ENCODE data around the gene CARD8.
"Not testable (repeated sequence)": the region's sequence is repeated elsewhere in the genome, so short reads cannot be mapped to it uniquely, and the experiment has no call there.

CARD8 gene

GRCh38 chr19:48260359-48260714 lies 4.6 kb upstream of the CARD8 start:
- not testable (repeated sequence) for DNase-seq (ENCODE audit: low read depth)

DNA sequence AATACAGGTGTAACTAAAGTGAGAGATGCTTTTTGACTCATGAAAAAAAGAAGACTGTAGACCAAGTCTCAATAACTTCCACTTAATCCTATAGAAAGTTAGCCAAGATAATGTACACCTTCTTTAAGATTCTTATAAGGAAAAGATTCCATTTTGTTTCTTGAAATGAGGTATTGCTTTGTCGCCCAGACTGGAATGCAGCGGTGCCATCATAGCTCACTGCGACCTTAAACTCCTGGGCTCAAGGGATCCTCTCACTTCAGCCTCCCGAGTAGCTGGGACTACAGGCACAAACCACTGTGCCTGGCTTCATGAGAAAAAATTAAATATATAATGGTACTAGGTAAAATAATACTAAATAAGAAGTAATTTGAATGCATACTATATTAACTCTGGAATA lies 3.3 kb upstream of the CARD8 start:
- not testable (repeated sequence) for DNase-seq (ENCODE audit: low read depth)

DNA sequence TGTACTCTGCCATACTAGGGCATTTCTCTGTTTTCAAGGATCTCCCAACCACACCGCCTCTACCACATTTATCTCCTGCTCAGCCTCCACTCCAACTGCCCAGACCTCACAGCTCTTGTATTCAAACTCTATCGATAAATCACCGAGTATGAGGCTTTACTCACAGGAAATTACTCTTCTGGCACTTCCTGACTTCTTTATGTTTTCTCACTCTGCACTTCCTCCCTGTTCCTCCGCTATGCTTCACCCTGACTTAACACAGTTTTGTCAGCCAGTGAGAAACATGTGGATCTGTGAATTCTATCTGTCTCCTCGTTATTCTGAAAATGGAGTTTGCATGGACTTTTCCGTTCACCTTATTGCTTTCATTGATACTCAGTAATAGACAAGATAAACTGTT lies 2.6 kb upstream of the CARD8 start:
- no peak for DNase-seq (ENCODE audit: low read depth)

DNA sequence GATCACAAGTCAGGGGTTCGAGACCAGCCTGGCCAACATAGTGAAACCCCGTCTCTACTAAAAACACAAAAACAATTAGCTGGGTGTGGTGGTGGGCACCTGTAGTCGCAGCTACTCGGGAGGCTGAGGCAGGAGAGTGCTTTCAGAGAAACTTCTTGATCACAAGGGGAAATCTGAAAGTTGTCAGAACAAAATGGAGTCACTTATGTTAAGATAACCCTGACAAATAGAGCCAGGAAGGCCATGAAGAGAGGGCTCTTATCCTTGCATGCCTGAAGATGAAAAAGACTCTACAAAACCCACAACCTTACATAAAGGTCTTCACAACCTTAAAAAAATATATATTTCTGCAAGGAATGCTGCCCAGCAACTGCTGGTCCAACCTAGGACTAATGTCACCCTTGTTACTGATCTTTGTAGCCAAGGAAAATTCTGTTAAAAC lies 1.2 kb downstream of the CARD8 start:
- no peak for DNase-seq (ENCODE audit: low read depth)

DNA sequence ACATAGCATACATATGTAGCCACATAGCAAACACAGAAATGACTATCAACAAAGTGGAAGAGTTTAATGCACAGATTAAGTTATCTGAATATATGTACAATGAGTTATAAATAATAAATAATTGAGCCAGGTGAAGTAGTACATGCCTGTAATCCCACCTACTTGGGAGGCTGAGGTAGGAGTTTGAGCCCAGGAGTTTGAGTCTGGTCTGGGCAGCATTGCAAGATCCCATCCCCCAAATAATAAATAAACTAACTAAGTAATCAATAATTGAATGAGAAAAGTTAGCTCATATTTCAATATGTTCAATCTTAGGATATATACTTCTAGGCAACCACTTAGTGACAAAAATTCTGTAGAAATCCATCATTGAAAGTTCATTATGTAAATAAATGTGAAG lies 1.7 kb downstream of the CARD8 start:
- no peak for DNase-seq (ENCODE audit: low read depth)

- no peak for DNase-seq (ENCODE audit: low read depth)
Observed at GRCh38 chr19:48252609-48253008, 3.1 kb downstream of the CARD8 start.

GRCh38 chr19:48250290-48251025 lies 5.3 kb downstream of the CARD8 start:
- no peak for DNase-seq (ENCODE audit: low read depth)

GRCh38 chr19:48249502-48250014 lies 6.2 kb downstream of the CARD8 start:
- peak; percentile 69 for DNase-seq (ENCODE audit: low read depth)

DNA sequence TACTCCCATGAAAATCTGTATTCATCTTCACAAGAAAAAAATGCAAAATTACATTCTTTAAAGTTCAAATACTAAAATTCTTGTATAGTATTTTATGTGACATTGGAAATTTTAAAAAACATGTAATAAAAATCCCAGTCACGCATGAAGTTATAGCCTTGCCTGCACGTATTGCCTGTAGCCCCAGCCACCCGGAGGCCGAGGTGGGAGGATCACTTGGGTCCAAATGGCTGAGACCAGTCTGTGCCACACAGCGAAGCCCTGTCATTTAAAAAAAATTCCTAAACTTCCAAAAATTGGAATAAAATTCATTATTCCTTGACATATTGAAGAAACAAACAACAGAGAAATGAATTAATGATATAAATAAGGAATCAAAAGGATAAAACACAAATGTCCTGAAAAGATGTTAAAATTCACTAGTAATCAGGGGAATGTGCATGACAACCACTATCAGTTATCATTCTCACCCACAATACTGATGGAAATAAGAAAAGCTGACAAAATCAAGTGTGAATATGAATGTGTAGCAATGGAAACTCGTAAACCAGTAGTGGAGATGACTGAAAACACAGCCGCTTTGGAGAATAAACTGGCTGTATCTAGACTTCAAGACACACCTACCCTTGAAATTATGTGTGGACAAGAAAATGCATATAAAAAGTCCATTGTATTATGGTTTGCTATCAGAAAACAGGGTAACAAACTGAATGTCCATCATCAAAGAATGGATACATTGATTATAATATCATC lies 7.5 kb downstream of the CARD8 start:
- no peak for DNase-seq (ENCODE audit: low read depth)

GRCh38 chr19:48247212-48247611 lies 8.5 kb downstream of the CARD8 start:
- no peak for DNase-seq (ENCODE audit: low read depth)

GRCh38 chr19:48246101-48246500 lies 9.6 kb downstream of the CARD8 start:
- no peak for DNase-seq (ENCODE audit: low read depth)

GRCh38 chr19:48244281-48244680 lies 11.4 kb downstream of the CARD8 start:
- DNase-seq (ENCODE audit: low read depth) = peak; percentile 16

GRCh38 chr19:48241771-48242170 lies 13.9 kb downstream of the CARD8 start:
- DNase-seq (ENCODE audit: low read depth) = not testable (repeated sequence)

DNA sequence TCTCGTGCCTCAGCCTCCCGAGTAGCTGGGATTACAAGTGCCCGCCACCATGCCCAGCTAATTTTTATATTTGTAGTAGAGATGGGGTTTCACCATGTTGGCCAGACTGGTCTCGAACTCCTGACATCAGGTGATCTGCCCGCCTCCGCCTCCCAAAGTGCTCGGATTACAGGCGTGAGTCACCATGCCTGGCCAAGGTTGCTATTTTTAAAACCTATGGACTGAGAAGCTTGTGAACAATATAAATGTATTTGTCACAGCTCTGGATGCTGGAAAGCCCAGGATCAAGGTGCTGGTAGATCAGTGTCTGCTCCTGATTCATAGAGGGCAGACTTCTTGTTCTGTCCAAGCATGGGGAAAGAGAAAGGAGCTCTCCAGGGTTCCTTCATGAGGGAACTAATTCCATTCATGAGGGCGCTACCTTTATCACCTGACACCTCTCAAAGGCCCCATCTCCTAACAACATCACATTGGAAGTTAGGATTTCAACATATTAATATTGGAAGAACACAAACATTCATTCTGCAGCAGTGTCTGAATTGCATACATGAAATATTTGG lies 16.1 kb downstream of the CARD8 start:
- no peak for DNase-seq (ENCODE audit: low read depth)

DNA sequence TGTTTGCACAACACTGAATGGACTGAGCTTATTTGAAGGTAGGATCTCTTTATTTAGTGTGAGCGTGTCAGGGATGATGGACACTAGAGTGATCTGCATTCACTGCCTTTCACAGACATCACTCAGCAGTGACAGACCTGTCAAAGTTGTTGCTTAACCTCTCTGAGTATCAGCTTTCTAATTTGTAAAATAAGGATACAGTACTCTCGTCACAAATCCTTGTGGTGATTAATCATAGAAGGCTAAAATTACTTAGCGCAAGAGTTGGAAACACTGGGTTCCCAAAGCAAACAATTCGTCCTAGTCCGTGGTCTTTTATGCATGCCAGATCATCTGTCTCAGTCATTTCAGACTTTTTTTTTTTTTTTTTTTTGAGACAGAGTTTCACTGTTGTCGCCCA lies 16.6 kb downstream of the CARD8 start:
- no peak for DNase-seq (ENCODE audit: low read depth)

GRCh38 chr19:48237057-48237456 lies 18.7 kb downstream of the CARD8 start:
- no peak for DNase-seq (ENCODE audit: low read depth)

GRCh38 chr19:48230555-48231129 lies 25.1 kb downstream of the CARD8 start:
- no peak for DNase-seq (ENCODE audit: low read depth)

DNA sequence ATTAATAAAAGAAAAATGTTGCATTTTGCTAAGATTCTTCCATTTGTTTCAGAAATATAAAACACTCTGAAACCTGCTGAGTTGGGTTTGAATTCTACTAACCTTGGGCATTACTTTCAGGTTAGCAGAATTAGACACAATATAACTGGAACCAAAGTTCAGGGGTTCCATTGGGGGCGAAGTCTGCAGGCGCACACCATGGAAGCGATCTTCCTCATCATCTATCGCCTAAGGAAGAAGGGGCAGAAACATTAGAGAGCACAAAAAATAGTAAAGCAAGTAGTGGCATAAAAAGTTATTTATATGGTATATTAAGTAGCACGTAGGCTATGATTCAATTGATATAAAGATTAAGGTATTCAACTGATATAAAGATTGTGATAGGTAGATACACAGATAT lies 34.1 kb downstream of the CARD8 start:
- DNase-seq (ENCODE audit: low read depth) = no peak

- not testable (repeated sequence) for DNase-seq (ENCODE audit: low read depth)
Observed at GRCh38 chr19:48220784-48221183, 34.9 kb downstream of the CARD8 start.

- DNase-seq (ENCODE audit: low read depth) = no peak
Observed at GRCh38 chr19:48218997-48219396, 36.7 kb downstream of the CARD8 start.

- DNase-seq (ENCODE audit: low read depth) = no peak
Observed at GRCh38 chr19:48216933-48217332, 38.8 kb downstream of the CARD8 start.

GRCh38 chr19:48213959-48214358 lies 41.8 kb downstream of the CARD8 start:
- no peak for DNase-seq (ENCODE audit: low read depth)

DNA sequence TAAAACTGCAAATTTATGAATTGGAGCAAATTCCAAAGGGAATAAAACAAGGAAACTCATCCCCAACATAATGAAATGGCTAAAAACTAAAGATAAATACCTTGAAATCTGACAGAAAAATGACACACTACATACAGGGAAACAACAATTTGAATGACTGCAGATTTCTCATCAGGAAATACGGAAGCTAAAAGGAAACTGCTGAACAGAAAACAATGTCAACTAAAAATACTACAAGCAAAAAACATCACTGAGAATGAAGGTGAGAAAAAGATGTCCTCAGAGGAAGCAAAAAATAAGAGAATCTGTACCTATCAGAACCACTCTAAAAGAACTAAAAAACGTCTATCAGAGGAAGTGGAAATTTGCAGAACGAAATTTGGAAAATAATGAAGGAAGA lies 45.7 kb downstream of the CARD8 start:
- DNase-seq (ENCODE audit: low read depth) = no peak
